Gastroesophageal sphincter (tissue), 4 donors: ENCODE measurements around the gene AK2. TPM values are rescaled to one million over a fixed set of nuclear protein-coding genes. Genes with fewer than 3 reads are reported as not detected.

Experiments used
- ATAC-seq: fragments of 150-250 bp; one replicate; pipeline ENCODE4 v1.9.1; 2016; ENCODE audit warnings: mild to moderate bottlenecking, moderate library complexity
- H3K27ac ChIP-seq, 4 donors: fragments of 200-600 bp; sonication (generic) in 3 of 4; 1 replicate in 3 of 4; 2 replicates in 1 of 4; pipeline ENCODE4 v1.5.1; 2016 to 2019
- H3K27me3 ChIP-seq: fragments of 200-600 bp; sonication (generic); one replicate; pipeline ENCODE4 v1.5.1; 2019
- H3K36me3 ChIP-seq, 2 donors: fragments of 200-600 bp; sonication (generic); one replicate each; pipeline ENCODE4 v1.5.1; 2019; ENCODE audit warnings: control low read depth in 1 of 2
- H3K4me1 ChIP-seq, 3 donors: fragments of 200-600 bp; sonication (generic); 1 replicate in 2 of 3; 2 replicates in 1 of 3; pipeline ENCODE4 v1.5.1; 2016 to 2019; ENCODE audit warnings: control low read depth in 2 of 3
- H3K4me3 ChIP-seq, 2 donors: fragments of 200-600 bp; sonication (generic); one replicate each; pipeline ENCODE4 v1.5.1; 2019; ENCODE audit warnings: mild to moderate bottlenecking in 1 of 2, moderate library complexity in 1 of 2
- H3K9me3 ChIP-seq, 3 donors: fragments of 200-600 bp; sonication (generic); one replicate each; pipeline ENCODE4 v1.5.1; 2017 to 2019; ENCODE audit warnings: control low read depth in 2 of 3
- EP300 ChIP-seq: sonication (generic); formaldehyde crosslinking; IDR thresholded peaks from one replicate; pipeline ENCODE4 v1.6.1; 2017; ENCODE audit warnings: antibody characterized with exemption, mild to moderate bottlenecking
- POLR2A ChIP-seq, 2 donors: fragments of 450-650 bp; IDR thresholded peaks; one replicate each; pipeline ENCODE4 v1.6.1; 2017; ENCODE audit warnings: antibody characterized with exemption in 2 of 2, mild to moderate bottlenecking in 2 of 2, moderate library complexity in 1 of 2
- POLR2AphosphoS5 ChIP-seq: sonication (generic); formaldehyde crosslinking; IDR thresholded peaks from one replicate; pipeline ENCODE4 v1.6.1; 2017; ENCODE audit warnings: antibody characterized with exemption
- WGBS, 2 donors: methylation state at CpG; one replicate each; pipeline ENCODE4 v1.1.5; 2018; ENCODE audit warnings: low coverage in 1 of 2; 5-methylcytosine and 5-hydroxymethylcytosine counted together
- total RNA-seq, 4 donors: library from RNA; depleted of rRNA; stranded (reverse); fragments of >200 nt; gene quantifications; one replicate each; pipeline ENCODE4 v1.1.0, GENCODE V29; 2016
- TF ChIP-seq, protein P1 (sequence below), 4 experiments: fragments of 200-600 bp in 2 of 4; fragments of 450-650 bp in 2 of 4; sonication (generic) in 1 of 4; IDR thresholded peaks; one replicate each; pipeline ENCODE4 v1.5.1; 2017 to 2019; ENCODE audit warnings: antibody characterized with exemption in 4 of 4, mild to moderate bottlenecking in 2 of 4, moderate library complexity in 2 of 4

The AK2 gene
- total RNA-seq, 4 donors from 2014 or later, result 88.9 to 115 (median 97.1) TPM

DNA sequence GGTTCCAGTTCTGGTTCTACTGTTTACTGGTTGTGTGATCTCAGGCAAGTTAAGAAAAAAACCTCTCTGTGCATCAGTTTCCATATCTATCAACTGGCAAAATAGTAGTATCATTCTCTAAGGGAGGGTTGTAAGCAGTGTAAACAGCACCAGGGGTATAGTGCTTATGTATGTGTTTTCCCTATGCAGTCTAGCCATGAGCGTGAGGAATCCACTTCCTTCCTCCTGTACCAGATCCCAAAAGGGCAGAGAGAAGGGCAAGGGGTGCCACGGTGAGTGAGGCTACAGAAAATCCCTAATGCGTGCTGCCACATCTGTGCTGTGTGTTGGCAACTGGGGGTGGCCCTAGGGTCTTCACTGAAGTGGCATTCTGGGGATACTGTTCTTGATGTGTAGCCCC lies 53.7 kb downstream of the AK2 start:
- no peak for ATAC-seq
- Histone ChIP-seq H3K4me3 (no peak overlapping the region), H3K27ac (no peak overlapping the region), H3K36me3 (no peaks in the 10 kb centered on the region), H3K4me1 (peaks cover 0 to 16% (median 5%) of the 10 kb centered on the region in 3 donors), H3K27me3 (no peaks in the 10 kb centered on the region), H3K9me3 (no peaks in the 10 kb centered on the region)
- 71 to 90% methylated on average over 3 of the region's 3 CpGs for WGBS, 2 donors
- TF ChIP-seq POLR2AphosphoS5, result no peak
- TF ChIP-seq, protein P1, sequence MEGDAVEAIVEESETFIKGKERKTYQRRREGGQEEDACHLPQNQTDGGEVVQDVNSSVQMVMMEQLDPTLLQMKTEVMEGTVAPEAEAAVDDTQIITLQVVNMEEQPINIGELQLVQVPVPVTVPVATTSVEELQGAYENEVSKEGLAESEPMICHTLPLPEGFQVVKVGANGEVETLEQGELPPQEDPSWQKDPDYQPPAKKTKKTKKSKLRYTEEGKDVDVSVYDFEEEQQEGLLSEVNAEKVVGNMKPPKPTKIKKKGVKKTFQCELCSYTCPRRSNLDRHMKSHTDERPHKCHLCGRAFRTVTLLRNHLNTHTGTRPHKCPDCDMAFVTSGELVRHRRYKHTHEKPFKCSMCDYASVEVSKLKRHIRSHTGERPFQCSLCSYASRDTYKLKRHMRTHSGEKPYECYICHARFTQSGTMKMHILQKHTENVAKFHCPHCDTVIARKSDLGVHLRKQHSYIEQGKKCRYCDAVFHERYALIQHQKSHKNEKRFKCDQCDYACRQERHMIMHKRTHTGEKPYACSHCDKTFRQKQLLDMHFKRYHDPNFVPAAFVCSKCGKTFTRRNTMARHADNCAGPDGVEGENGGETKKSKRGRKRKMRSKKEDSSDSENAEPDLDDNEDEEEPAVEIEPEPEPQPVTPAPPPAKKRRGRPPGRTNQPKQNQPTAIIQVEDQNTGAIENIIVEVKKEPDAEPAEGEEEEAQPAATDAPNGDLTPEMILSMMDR (IDR thresholded peaks at IDR 0.05), result no peak
- TF ChIP-seq EP300, result no peak
- no peak for TF ChIP-seq POLR2A (IDR thresholded peaks at IDR 0.05)

DNA sequence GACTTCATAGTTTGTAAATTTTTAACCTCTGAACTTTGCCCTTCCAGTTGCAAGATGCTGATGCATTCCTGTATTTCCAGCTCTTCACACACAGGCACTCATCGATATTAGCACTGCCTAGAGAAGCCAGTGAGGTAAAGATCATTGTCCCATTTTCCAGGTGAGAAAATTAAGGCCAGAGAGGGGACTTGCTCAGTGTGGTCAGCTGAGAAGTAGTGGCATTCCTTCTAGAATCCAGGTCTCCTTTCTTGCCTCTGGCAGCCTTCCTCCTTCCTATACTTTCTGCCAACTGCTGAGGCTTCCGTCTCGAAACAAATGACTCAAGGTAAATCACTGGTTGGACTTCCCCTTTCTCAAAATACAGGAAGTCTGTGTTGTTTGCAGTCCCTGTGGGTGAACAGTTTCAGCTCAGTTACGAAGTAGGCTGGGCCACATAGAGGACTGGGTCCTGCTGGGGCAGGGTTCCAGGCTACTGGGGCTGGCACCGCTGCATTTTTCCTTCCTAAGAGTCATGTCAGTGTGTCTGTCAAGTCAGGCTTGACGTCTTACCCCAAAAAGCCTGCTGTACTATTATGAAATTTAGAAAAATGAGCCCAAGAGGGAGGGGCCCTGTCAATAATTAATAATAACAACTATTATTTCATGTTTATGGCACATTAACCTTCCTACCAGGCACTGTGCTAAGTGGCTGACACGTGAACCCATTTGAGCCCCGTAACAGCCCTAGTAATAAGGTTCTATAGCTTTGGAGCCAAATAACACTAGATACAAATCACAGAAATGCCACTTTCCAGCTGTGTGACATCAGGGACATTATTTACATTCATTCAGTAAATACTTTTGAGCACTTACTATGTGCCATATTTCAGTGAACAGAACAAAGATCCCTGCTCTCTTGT lies 55.4 kb downstream of the AK2 start:
- no peaks in the 10 kb centered on the region for H3K36me3 ChIP-seq
- peak; percentile 75 for ATAC-seq
- peak overlapping the region in 3 of 4 donors; percentile 33 to 67 (median 48) for H3K27ac ChIP-seq
- 45 to 60% methylated on average over 6 to 7 of the region's 8 CpGs for WGBS, 2 donors
- no peaks in the 10 kb centered on the region for H3K9me3 ChIP-seq
- no peaks in the 10 kb centered on the region for H3K27me3 ChIP-seq
- TF ChIP-seq POLR2AphosphoS5 (peak; percentile 19), POLR2A (IDR thresholded peaks at IDR 0.05) (no peak), EP300 (no peak)
- TF ChIP-seq, protein P1 (IDR thresholded peaks at IDR 0.05), result no peak
- H3K4me3 ChIP-seq, result no peak overlapping the region
- peaks cover 0 to 16% (median 5%) of the 10 kb centered on the region in 3 donors for H3K4me1 ChIP-seq

DNA sequence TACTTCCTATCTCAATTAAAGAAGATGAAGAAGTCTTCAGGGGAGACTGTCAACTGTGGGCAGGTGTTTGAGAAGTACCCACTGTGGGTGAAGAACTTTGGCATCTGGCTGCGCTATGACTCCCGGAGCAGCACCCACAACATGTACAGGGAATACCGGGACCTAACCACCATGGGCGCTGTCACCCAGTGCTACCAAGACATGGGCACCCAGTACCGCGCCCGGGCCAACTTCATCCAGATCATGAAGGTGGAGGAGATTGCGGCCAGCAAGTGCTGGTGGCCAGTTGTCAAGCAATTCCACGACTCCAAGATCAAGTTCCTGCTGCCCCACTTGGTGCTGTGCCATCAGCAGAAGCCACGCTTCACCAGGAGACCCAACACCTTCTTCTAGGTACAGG lies 56.6 kb downstream of the AK2 start:
- Histone ChIP-seq H3K36me3 (no peaks in the 10 kb centered on the region), H3K4me3 (no peak overlapping the region), H3K9me3 (no peaks in the 10 kb centered on the region), H3K27me3 (no peaks in the 10 kb centered on the region), H3K27ac (no peak overlapping the region), H3K4me1 (peaks cover 0 to 16% (median 5%) of the 10 kb centered on the region in 3 donors)
- 100% methylated on average over 7 of the region's 10 CpGs; no CpG with 5 or more reads in 1 of the 2 donors for WGBS, 2 donors
- TF ChIP-seq POLR2AphosphoS5, result no peak
- no peak for TF ChIP-seq EP300
- TF ChIP-seq, protein P1 (IDR thresholded peaks at IDR 0.05), result no peak
- no peak for TF ChIP-seq POLR2A (IDR thresholded peaks at IDR 0.05)
- ATAC-seq, result no peak

DNA sequence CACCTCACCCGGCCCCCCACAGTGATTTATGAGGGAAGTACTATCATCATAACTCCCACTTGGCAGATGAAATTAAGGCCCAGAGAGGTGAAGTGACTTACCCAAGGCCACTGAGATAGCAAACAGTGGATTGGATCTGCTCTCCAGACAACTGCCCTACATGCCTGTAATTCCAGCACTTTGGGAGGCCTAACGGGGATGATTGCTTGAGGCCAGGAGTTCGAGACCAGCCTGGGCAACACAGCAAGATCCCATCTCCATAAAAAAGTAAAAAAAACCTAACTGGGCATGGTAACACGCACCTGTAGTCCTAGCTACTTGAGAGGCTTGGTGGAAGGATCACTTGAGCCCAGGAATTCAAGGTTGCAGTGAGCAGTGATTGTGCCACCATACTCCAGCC lies 57.8 kb downstream of the AK2 start:
- H3K27me3 ChIP-seq, result no peaks in the 10 kb centered on the region
- no peak overlapping the region for H3K27ac ChIP-seq
- H3K9me3 ChIP-seq, result no peaks in the 10 kb centered on the region
- H3K4me3 ChIP-seq, result no peak overlapping the region
- H3K4me1 ChIP-seq, result peaks cover 0 to 5% (median 0%) of the 10 kb centered on the region in 3 donors
- no peaks in the 10 kb centered on the region for H3K36me3 ChIP-seq
- ATAC-seq, result no peak
- WGBS, 2 donors, result 92 to 94% methylated on average over 2 to 3 of the region's 4 CpGs
- TF ChIP-seq, protein P1 (IDR thresholded peaks at IDR 0.05), result no peak
- TF ChIP-seq POLR2AphosphoS5 (no peak), EP300 (no peak), POLR2A (IDR thresholded peaks at IDR 0.05) (no peak)
